Activated CD8-positive, alpha-beta memory T cell treated with anti-CD3 and anti-CD28 coated beads, Interleukin-2, amount 50 U/mL, for 4 hours (primary cell): ENCODE results near the gene ACAT2.
"Not testable (repeated sequence)": the region's sequence is repeated elsewhere in the genome, so short reads cannot be mapped to it uniquely, and the experiment has no call there.

Experiments
- DNase-seq: peaks from one replicate; pipeline ENCODE4 v3.0.0-alpha.2; 2020

ACAT2 gene

DNA sequence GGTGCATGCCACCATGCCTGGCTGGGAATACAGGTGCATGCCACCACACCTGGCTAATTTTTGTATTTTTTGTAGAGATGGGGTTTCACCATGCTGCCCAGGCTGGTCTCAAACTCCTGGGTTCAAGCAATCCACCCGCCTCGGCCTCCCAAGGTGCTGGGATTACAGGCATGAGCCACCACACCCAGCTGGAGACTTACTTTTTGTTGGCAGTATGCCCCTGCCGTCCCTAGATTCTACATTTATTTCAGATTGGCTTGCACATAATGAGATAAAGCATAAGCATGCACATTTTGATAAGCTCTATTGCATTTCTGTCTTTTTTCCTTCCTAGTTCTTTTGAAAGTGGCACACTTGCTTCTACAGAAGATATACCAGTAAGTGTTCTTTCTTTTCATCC, 54.9 kb downstream of the ACAT2 start:
- not testable (repeated sequence) for DNase-seq

DNA sequence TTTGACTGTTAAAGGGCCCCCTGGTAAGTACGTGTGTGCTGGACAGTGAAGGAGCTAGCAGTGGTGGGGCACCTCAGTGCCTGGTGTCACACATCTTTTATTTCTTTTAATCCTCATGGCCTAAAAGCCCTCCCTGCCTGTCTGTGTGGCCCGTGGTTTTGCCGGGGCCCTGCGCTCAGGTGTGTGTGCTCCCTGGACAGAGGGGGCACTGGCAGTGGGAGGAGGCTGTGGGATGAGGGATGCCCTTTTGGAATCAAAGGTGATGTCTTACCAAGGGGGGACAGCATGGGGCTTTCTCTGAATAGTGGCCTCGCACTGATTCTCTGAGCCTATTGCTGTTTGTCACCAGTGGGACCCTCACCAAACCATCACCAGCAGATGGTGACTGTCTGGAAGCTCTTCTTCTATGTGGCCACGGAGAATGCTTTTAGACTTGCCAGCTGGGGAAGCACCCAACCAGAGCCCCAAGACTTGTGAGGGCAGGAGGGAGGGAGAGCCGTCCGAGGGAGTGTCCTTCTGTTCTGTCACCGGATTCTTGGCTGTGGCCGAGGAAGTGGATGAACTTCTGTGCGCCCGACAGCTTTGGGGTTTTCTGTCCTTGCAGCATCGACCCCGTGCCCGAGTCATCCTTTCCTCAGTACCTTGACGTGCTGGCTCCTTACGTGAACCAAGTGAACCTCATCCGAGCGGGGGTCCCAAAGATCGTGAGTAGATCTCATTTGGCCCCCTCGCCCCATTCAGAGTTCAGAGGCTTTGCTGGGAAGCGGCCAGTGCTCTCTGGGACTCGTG, 56.3 kb downstream of the ACAT2 start:
- DNase-seq = no peak

DNA sequence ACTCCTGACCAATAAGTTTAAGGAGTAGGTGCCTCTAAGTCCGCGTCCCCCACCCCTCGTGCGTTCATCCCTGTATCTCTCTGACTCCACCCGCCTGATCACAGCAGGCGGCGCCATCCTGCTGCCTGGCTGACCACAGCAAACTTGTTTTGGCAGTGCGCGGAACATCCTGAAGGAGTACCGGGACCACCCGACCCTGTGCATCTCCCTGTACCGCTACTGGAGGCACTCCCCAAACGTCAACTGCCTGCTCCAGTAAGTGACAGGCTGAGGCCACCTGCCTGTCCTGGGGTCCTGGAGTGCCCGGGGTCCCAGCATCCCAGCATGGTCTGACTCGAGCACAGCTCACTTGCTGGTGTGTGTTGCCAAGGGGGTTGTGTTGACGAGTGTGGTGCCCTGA, 57.3 kb downstream of the ACAT2 start:
- DNase-seq = no peak

DNA sequence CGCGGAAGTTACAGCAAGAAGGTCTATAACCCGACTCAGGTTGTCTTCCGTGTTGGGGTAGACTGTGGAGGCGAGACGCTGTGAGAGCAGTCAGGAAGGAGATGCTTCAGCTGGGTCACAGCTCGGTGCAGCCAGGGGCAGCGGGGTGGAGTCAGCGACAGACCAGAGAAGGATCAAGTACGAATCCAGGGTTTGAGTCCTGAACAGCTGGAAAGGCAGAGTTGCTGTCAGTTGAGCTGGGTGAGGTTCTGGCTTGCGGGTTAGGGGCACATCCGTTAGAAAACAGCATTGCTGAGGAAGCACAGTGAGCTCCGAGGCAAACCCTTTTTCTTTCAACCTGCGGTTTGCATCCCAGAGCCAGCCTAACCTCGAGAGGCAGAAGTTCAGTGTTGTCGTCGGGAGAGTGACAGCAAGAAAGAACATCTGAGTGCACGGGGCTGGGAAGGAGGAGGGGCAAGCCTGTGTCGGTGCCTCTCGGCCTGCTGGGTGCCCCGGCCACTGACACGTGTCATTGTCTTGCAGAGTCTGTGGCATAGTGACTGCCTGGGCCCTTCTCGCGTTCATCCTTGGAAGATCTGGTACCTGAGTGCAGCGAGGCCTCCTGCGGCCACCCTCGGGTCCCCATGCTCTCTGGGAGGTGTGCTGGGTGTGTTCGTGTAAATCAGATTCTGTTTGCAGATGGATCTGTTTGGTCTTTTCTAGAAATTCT, 58.2 kb downstream of the ACAT2 start:
- DNase-seq = no peak

DNA sequence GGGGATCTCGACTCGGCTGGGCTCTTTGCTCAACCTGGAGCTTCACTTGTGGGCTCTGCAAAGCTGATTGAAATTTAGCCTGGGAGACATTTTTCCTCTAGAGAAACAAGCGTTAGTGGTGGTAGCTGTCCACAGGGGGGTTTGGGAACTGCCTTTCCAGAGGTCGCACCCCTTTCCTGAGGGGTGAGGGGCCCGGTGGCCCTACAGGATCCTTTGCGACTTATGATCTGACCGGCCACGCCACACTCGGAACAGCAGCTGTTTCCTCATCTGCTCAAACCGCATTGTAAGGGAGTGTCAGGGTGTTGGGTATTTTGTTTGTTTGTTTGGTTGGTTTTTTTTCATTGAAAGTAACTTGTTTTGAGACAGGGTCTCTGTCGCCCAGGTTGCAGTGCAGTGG, 59.3 kb downstream of the ACAT2 start:
- no peak for DNase-seq

DNA sequence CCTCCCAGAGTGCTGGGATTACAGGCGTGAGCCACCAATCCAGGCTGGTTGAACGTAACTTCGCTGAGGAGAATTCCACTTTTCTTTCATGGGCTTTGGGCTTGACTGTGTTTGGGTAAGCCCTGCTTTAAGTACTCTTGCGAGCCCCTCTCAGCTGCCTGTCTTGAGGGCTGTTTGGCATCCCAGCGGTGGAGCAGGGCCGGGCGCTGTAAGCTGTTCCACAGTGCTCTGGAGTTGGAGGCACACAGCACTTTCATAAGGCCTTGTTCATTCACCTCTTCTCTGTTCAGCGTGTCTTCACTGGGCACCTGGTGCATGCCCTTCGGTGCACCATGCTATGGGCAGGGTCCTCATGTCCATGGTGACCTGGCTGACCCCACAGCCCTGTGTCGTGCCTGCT, 59.9 kb downstream of the ACAT2 start:
- no peak for DNase-seq

DNA sequence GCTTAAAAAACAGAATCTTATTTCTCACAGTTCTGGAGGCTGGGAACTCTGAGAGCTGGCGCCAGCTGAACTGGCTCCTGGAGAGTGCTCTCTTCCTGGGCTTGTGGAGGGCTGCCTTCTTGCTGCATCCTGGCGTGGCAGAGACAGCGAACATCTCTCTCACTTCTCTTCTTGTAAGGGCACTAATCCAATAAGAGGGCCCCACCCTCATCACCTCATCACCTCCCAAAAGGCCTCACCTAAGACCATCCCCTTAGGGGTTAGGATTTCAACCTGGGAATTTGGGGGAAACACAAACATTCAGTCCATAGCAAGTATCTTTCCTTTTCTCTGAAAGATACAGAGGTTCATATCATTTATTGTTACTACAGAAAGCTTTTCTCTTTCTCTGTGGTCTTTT, 62.1 kb downstream of the ACAT2 start:
- no peak for DNase-seq

DNA sequence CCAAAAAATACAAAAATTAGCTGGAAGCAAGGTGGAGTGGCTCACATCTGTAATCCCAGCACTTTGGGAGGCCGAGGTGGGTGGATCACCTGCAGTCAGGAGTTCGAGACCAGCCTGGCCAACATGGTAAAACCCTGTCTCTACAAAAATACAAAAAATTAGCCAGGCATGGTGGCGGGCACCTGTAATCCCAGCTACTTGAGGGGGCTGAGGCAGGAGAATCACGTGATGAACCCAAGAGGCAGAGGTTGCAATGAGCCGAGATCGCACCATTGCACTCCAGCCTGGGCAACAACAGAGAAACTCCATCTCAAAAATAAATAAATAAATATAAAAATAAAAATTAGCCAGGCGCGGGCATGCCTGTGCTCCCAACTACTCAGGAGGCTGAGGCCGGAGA, 62.8 kb downstream of the ACAT2 start:
- not testable (repeated sequence) for DNase-seq

DNA sequence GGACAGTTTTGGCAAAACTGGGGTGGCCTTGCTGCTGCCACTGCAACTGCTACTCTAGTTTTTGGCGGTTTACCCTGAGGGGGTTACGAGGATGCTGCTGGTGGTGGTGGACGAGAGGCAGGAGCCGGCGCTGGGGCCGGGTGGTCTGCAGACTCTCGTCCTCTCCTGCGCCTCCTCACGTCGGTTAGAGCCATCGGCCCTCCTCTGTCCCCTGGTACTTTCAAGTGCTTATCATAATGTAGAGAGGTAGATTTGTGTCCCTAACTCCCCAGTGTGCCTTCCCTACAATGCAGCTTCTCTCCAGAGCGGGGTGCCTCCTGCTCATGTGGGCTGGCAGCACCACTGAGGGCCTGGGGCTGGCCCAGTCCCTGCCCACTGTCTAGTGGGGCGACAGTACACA, 64.2 kb downstream of the ACAT2 start:
- no peak for DNase-seq

DNA sequence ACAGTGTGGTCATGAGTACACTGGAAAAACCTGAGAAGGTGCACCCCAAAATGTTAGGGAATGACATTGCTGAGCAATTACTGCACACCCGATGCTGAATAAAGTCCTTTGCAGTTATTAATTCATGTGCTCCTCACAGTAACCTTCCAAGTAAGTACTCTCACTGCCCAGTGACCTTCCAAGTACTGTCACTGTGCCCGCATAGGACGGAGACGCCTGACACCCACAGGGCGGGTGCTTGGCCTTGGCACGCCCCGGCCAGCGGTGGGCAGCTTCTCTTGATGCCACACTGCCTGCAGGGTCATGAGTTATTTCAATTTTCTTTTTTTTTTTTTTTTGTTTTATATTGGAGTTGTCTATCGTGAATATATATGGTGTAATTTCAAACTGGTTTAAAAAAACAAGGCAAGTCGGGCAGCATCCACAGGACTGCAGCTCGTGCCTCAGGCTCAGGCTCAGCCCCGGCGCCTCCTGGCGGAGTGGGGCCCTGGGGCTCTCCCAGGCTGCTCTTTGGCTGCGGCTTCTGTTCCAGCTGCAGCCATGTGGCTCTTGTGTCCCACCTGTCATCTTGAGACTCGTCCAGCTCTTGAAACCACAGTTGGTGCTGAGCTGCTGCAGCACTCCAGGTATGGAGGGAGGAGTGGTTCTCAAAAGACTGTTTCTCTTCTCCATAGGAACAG, 65.3 kb downstream of the ACAT2 start:
- no peak for DNase-seq

DNA sequence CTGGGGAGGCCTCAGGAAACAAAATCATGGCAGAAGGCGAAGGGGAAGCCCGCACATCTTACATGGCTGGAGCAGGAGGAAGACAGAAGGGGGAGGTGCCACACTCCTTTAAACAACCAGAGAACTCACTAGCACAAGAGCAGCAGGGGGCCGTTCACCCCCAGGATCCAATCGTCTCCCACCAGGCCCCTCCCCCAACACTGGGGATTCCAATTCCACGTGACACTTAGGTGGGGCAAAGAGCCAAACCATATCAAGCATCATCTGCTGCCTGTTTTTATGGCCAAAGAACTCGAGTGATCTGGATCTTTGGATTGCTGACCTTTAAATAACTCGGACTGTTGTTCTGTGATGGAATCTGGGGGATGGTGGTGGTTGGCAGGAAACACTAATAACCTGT, 66.2 kb downstream of the ACAT2 start:
- DNase-seq = no peak
